Activated CD8-positive, alpha-beta T cell treated with anti-CD3 and anti-CD28 coated beads, Interleukin-2, amount 10 ng/mL, durations not matched to agents 7 days and 5 days (primary cell): ENCODE results near the gene GLA. TPM values are rescaled to one million over a fixed set of nuclear protein-coding genes. Genes with fewer than 3 reads are reported as not detected.

Experiments
- ATAC-seq: fragments of 150-1000 bp; cut with Tn5 transposase; one replicate; pipeline ENCODE4 v1.10.0; 2021; ENCODE audit warnings: moderate library complexity
- CTCF ChIA-PET: fragments of 350-600 bp; sonication (Branson Sonifier 250); formaldehyde crosslinking; loops from one replicate; lab custom pipeline; 2021; ENCODE audit warnings: antibody characterized with exemption; lab: Charles Lee
- POLR2A ChIA-PET: fragments of 350-600 bp; sonication (Branson Sonifier 250); formaldehyde crosslinking; loops from one replicate; lab custom pipeline; 2021; ENCODE audit warnings: antibody characterized with exemption; lab: Charles Lee
- DNase-seq: peaks from one replicate; pipeline ENCODE4 v3.0.0-alpha.2; 2020
- H3K27ac Mint-ChIP-seq: one replicate; pipeline ENCODE4 v1.8.0; 2021; ENCODE audit warnings: mild to moderate bottlenecking, mixed read lengths
- H3K27me3 Mint-ChIP-seq: one replicate; pipeline ENCODE4 v1.8.0; 2021; ENCODE audit warnings: low read depth, mixed read lengths
- H3K36me3 Mint-ChIP-seq: one replicate; pipeline ENCODE4 v1.8.0; 2021; ENCODE audit warnings: low read depth, mixed read lengths
- H3K4me1 Mint-ChIP-seq: one replicate; pipeline ENCODE4 v1.8.0; 2021; ENCODE audit warnings: low read depth, mixed read lengths
- H3K4me3 Mint-ChIP-seq: one replicate; pipeline ENCODE4 v1.8.0; 2021; ENCODE audit warnings: mild to moderate bottlenecking, mixed read lengths
- H3K9me3 Mint-ChIP-seq: one replicate; pipeline ENCODE4 v1.8.0; 2022; ENCODE audit warnings: mixed read lengths; ENCODE audit not compliant: insufficient read depth
- total RNA-seq, 2 experiments: library from RNA; stranded (reverse); gene quantifications; one replicate each; pipeline ENCODE4 v1.2.3, GENCODE V29; 2021

The GLA gene
- 10 to 100 TPM; 34.7 to 38.4 TPM for total RNA-seq

GRCh38 chrX:101407748-101408531 lies at the start of gene GLA, which contains the start of gene HNRNPH2:
GLA (minus strand) TSS chrX:101407925; CDS start chrX:101407903, 22 bp downstream.
HNRNPH2 (plus strand) TSS chrX:101408222; CDS start chrX:101411989, 3,767 bp downstream.
- peak within 1 kb of the TSS; percentile 99 for H3K27ac Mint-ChIP-seq
- DNase-seq: peak; percentile 93
- H3K9me3 Mint-ChIP-seq: no peaks in the 10 kb centered on the region
- CTCF ChIA-PET: interaction anchor here (1.0 kb wide), 1 partner anchor 17 kb away, joined by 3 read pairs; the partner anchor contains the start of gene RPL36A
- H3K27me3 Mint-ChIP-seq: no peaks in the 10 kb centered on the region
- H3K4me3 Mint-ChIP-seq: peak within 1 kb of the TSS; percentile 91
- ATAC-seq: peak; percentile 90
- peaks cover 31% of the 10 kb centered on the region for H3K4me1 Mint-ChIP-seq
- POLR2A ChIA-PET: interaction anchor here (0.6 to 1.3 kb wide), 4 partner anchors 10 to 357 kb away, joined by 3 to 7 read pairs (median 4); partner anchors contain the start of gene RPL36A
- H3K36me3 Mint-ChIP-seq: peaks cover 27% of the 10 kb centered on the region

- ATAC-seq: no peak
- no peak for DNase-seq
- no peaks in the 10 kb centered on the region for H3K9me3 Mint-ChIP-seq
- H3K27me3 Mint-ChIP-seq: no peaks in the 10 kb centered on the region
- POLR2A ChIA-PET: no interaction called here
- H3K36me3 Mint-ChIP-seq: no peaks in the 10 kb centered on the region
- H3K4me3 Mint-ChIP-seq: no peak overlapping the region
- H3K4me1 Mint-ChIP-seq: no peaks in the 10 kb centered on the region
- no peak overlapping the region for H3K27ac Mint-ChIP-seq
- CTCF ChIA-PET: no interaction called here
These were observed 44.3 kb upstream of the GLA start for GRCh38 chrX:101452056-101452455.

GRCh38 chrX:101450961-101451360 lies 43.2 kb upstream of the GLA start:
- Mint-ChIP-seq H3K4me3 (no peak overlapping the region), H3K27ac (no peak overlapping the region), H3K9me3 (no peaks in the 10 kb centered on the region), H3K27me3 (no peaks in the 10 kb centered on the region), H3K4me1 (no peaks in the 10 kb centered on the region), H3K36me3 (no peaks in the 10 kb centered on the region)
- CTCF ChIA-PET: no interaction called here
- no peak for ATAC-seq
- POLR2A ChIA-PET: no interaction called here
- DNase-seq: no peak

- no peak for ATAC-seq
- DNase-seq: no peak
- Mint-ChIP-seq H3K4me1 (no peaks in the 10 kb centered on the region), H3K27me3 (no peaks in the 10 kb centered on the region), H3K4me3 (no peak overlapping the region), H3K27ac (no peak overlapping the region), H3K9me3 (no peaks in the 10 kb centered on the region), H3K36me3 (no peaks in the 10 kb centered on the region)
- ChIA-PET POLR2A (no interaction called here), CTCF (no interaction called here)
These were observed 42.4 kb upstream of the GLA start for GRCh38 chrX:101450085-101450484.

DNA sequence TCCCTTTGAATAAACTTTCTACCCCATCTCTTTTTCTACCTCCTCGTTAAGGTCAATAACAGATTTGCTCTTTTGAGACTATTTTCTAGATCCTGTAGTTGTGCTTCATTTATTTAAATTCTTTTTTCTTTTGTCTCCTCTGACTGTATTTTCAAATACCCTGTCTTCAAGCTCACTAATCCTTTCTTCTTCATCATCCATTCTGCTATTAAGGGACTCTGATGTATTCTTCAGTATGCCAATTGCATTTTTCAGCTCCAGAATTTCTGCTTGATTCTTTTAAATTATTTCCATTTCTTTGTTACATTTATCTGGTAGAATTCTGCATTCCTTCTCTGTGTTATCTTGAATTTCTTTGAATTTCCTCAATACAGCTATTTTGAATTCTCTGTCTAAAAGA lies 41.6 kb upstream of the GLA start:
- ChIA-PET POLR2A (no interaction called here), CTCF (no interaction called here)
- no peak for ATAC-seq
- DNase-seq: no peak
- Mint-ChIP-seq H3K9me3 (no peaks in the 10 kb centered on the region), H3K4me1 (no peaks in the 10 kb centered on the region), H3K36me3 (no peaks in the 10 kb centered on the region), H3K27ac (no peak overlapping the region), H3K27me3 (no peaks in the 10 kb centered on the region), H3K4me3 (no peak overlapping the region)

GRCh38 chrX:101442085-101442484 lies 34.4 kb upstream of the GLA start:
- H3K27me3 Mint-ChIP-seq: no peaks in the 10 kb centered on the region
- CTCF ChIA-PET: no interaction called here
- H3K4me3 Mint-ChIP-seq: no peak overlapping the region
- no peak overlapping the region for H3K27ac Mint-ChIP-seq
- ATAC-seq (no peak), DNase-seq (no peak)
- H3K36me3 Mint-ChIP-seq: peaks cover 18% of the 10 kb centered on the region
- POLR2A ChIA-PET: no interaction called here
- peaks cover 4% of the 10 kb centered on the region for H3K4me1 Mint-ChIP-seq
- no peaks in the 10 kb centered on the region for H3K9me3 Mint-ChIP-seq

- ATAC-seq: peak; percentile 86
- POLR2A ChIA-PET: no interaction called here
- H3K36me3 Mint-ChIP-seq: peaks cover 7% of the 10 kb centered on the region
- peaks cover 14% of the 10 kb centered on the region for H3K4me1 Mint-ChIP-seq
- peak overlapping the region; percentile 2 for H3K27ac Mint-ChIP-seq
- DNase-seq: no peak
- H3K27me3 Mint-ChIP-seq: no peaks in the 10 kb centered on the region
- no peak overlapping the region for H3K4me3 Mint-ChIP-seq
- H3K9me3 Mint-ChIP-seq: no peaks in the 10 kb centered on the region
- CTCF ChIA-PET: no interaction called here
These were observed 22.8 kb upstream of the GLA start for GRCh38 chrX:101430457-101431078.

GRCh38 chrX:101429934-101430333 lies 22.2 kb upstream of the GLA start:
- Mint-ChIP-seq H3K27ac (peak overlapping the region; percentile 2), H3K27me3 (no peaks in the 10 kb centered on the region), H3K4me1 (peaks cover 14% of the 10 kb centered on the region), H3K4me3 (no peak overlapping the region), H3K9me3 (no peaks in the 10 kb centered on the region), H3K36me3 (peaks cover 10% of the 10 kb centered on the region)
- ChIA-PET POLR2A (no interaction called here), CTCF (interaction anchor here (1.3 kb wide), 1 partner anchor 15 kb away, joined by 3 read pairs; no protein-coding TSS in a partner anchor)
- ATAC-seq (peak; percentile 42), DNase-seq (no peak)

DNA sequence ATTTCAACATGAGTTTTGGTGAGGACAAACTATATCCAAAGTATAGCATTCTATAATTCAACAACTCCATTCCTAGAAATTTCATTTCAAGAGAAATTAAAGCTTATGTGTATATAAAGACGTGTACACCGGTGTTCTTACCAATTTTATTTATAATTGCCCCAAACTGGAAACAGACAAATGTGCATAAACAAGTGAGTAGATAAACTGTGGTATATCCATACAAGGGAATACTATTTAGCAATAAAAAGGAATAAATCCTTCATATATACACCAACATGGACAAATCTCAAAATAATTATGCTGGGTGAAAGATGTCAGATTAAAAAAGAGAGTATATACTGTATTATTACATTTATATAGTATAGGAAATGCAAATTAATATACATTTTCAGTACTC lies 20.2 kb upstream of the GLA start:
- Mint-ChIP-seq H3K9me3 (no peaks in the 10 kb centered on the region), H3K27ac (no peak overlapping the region), H3K27me3 (no peaks in the 10 kb centered on the region), H3K36me3 (peaks cover 13% of the 10 kb centered on the region), H3K4me3 (no peak overlapping the region), H3K4me1 (peaks cover 14% of the 10 kb centered on the region)
- ChIA-PET POLR2A (interaction anchor here (0.8 kb wide), 1 partner anchor 10 kb away, joined by 3 read pairs; no protein-coding TSS in a partner anchor), CTCF (no interaction called here)
- DNase-seq (no peak), ATAC-seq (no peak)

DNA sequence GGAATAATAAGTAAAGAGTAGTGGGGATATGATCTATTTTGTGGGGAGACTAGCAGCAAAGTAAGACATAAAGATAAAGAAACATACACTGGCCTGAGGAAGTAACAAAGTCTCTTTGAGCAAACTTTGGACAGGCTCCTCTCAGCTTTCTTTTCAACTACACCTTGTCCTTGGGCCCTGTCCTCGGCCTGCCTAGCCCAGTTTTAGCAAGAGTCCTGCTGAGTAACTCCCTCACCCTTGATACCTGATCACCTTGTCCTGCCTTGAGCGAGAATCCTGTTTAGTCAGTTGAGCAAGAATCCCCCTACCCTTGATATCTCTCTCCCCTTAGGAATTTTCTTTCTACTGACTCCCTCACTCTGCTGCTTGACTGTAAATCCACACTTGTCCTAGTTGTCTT lies 11.8 kb upstream of the GLA start:
- ATAC-seq (no peak), DNase-seq (no peak)
- Mint-ChIP-seq H3K36me3 (peaks cover 4% of the 10 kb centered on the region), H3K4me3 (no peak overlapping the region), H3K4me1 (peaks cover 24% of the 10 kb centered on the region), H3K9me3 (no peaks in the 10 kb centered on the region), H3K27ac (no peak overlapping the region), H3K27me3 (no peaks in the 10 kb centered on the region)
- ChIA-PET POLR2A (no interaction called here), CTCF (no interaction called here)

GRCh38 chrX:101417981-101418841 lies 10.5 kb upstream of the GLA start:
- ChIA-PET POLR2A (interaction anchor here (1.1 to 1.5 kb wide), 6 partner anchors 8 to 513 kb away, joined by 3 to 7 read pairs (median 4); partner anchors contain the start of genes GLA, HNRNPH2, RPL36A and ZMAT1), CTCF (interaction anchor here (0.6 to 1.0 kb wide), 4 partner anchors 174 to 649 kb away, joined by 3 read pairs; partner anchors contain the start of gene ARMCX6)
- Mint-ChIP-seq H3K27me3 (no peaks in the 10 kb centered on the region), H3K4me3 (peak overlapping the region; percentile 78), H3K9me3 (no peaks in the 10 kb centered on the region), H3K4me1 (peaks cover 24% of the 10 kb centered on the region), H3K36me3 (peaks cover 4% of the 10 kb centered on the region), H3K27ac (peak overlapping the region; percentile 92)
- ATAC-seq (peak; percentile 73), DNase-seq (peak; percentile 43)
